WTC11 (cell line): ENCODE data around the gene TCF20. TPM values are rescaled to one million over a fixed set of nuclear protein-coding genes. Genes with fewer than 3 reads are reported as not detected.

Experiments used
- ATAC-seq: fragments of 200-7000 bp; cut with Tn5 transposase; 2 replicates; pipeline ENCODE4 v1.10.0; 2021; ENCODE audit warnings: mild to moderate bottlenecking, moderate library complexity
- CTCF ChIA-PET: fragments of 300-600 bp; sonication (Branson Sonifier 250); formaldehyde crosslinking; loops from one replicate; lab custom pipeline; 2021; ENCODE audit warnings: antibody characterized with exemption; lab: Charles Lee
- POLR2A ChIA-PET: fragments of 350-600 bp; sonication (Branson Sonifier 250); formaldehyde crosslinking; loops from one replicate; lab custom pipeline; 2021; ENCODE audit warnings: antibody characterized with exemption; lab: Charles Lee
- DNase-seq: peaks from one replicate; pipeline ENCODE4 v3.0.0; 2021; ENCODE audit warnings: low spot score
- H3K27ac Mint-ChIP-seq: 2 replicates; pipeline ENCODE4 v1.8.0; 2021; ENCODE audit warnings: mixed read lengths
- H3K27me3 Mint-ChIP-seq: 2 replicates; pipeline ENCODE4 v1.8.0; 2021; ENCODE audit warnings: low read depth, mild to moderate bottlenecking, moderate library complexity, mixed read lengths
- H3K36me3 Mint-ChIP-seq: 2 replicates; pipeline ENCODE4 v1.8.0; 2021; ENCODE audit warnings: mixed read lengths
- H3K4me1 Mint-ChIP-seq: 2 replicates; pipeline ENCODE4 v1.8.0; 2022; ENCODE audit warnings: mixed read lengths
- H3K4me3 Mint-ChIP-seq: 2 replicates; pipeline ENCODE4 v1.8.0; 2021; ENCODE audit warnings: mild to moderate bottlenecking, moderate library complexity, mixed read lengths
- H3K9me3 Mint-ChIP-seq: 2 replicates; pipeline ENCODE4 v1.8.0; 2021; ENCODE audit warnings: mixed read lengths
- ATF1 ChIP-seq: sonication (generic); formaldehyde crosslinking; IDR thresholded peaks from 2 replicates; pipeline ENCODE4 v1.8.1; 2023; ENCODE audit warnings: mild to moderate bottlenecking, moderate library complexity, missing genetic modification reagents
- CBFB ChIP-seq: sonication (generic); formaldehyde crosslinking; IDR thresholded peaks from 2 replicates; pipeline ENCODE4 v1.8.1; 2022; ENCODE audit warnings: mild to moderate bottlenecking, low read depth, missing genetic modification reagents
- ESRRA ChIP-seq: sonication (generic); formaldehyde crosslinking; IDR thresholded peaks from 2 replicates; pipeline ENCODE4 v1.8.1; 2022; ENCODE audit warnings: mild to moderate bottlenecking, missing genetic modification reagents, borderline replicate concordance
- FOXK1 ChIP-seq: sonication (generic); formaldehyde crosslinking; IDR thresholded peaks from 2 replicates; pipeline ENCODE4 v1.8.0; 2022; ENCODE audit warnings: mild to moderate bottlenecking, moderate library complexity, missing genetic modification reagents
- GRHL2 ChIP-seq: fragments of 250-450 bp; sonication (Bioruptor Pico); IDR thresholded peaks from 2 replicates; pipeline ENCODE4 v1.8.0; 2022; ENCODE audit warnings: mild to moderate bottlenecking, moderate library complexity; ENCODE audit not compliant: insufficient replicate concordance, severe bottlenecking
- NFE2L1 ChIP-seq: sonication (generic); formaldehyde crosslinking; IDR thresholded peaks from 2 replicates; pipeline ENCODE4 v1.8.1; 2023; ENCODE audit warnings: missing genetic modification reagents
- NR1H2 ChIP-seq: sonication (generic); formaldehyde crosslinking; IDR thresholded peaks from 2 replicates; pipeline ENCODE4 v1.9.0; 2021; ENCODE audit warnings: mild to moderate bottlenecking, moderate library complexity, missing genetic modification reagents
- SOX15 ChIP-seq: fragments of 250-450 bp; sonication (Bioruptor Pico); IDR thresholded peaks from 2 replicates; pipeline ENCODE4 v1.9.0; 2021; ENCODE audit warnings: mild to moderate bottlenecking
- TEAD1 ChIP-seq: sonication (generic); formaldehyde crosslinking; IDR thresholded peaks from 2 replicates; pipeline ENCODE4 v1.8.0; 2022; ENCODE audit warnings: mild to moderate bottlenecking, missing genetic modification reagents
- TEAD4 ChIP-seq: sonication (generic); formaldehyde crosslinking; IDR thresholded peaks from 2 replicates; pipeline ENCODE4 v1.8.0; 2022; ENCODE audit warnings: mild to moderate bottlenecking, missing genetic modification reagents
- ZNF219 ChIP-seq: sonication (generic); formaldehyde crosslinking; IDR thresholded peaks from 2 replicates; pipeline ENCODE4 v1.8.0; 2023; ENCODE audit warnings: missing genetic modification reagents, mild to moderate bottlenecking, borderline replicate concordance
- ZNF423 ChIP-seq: fragments of 250-450 bp; sonication (Bioruptor Pico); IDR thresholded peaks from 2 replicates; pipeline ENCODE4 v2.1.2; 2022; ENCODE audit warnings: mild to moderate bottlenecking, moderate library complexity
- total RNA-seq: library from RNA; stranded (reverse); gene quantifications from 3 replicates; pipeline ENCODE4 v1.2.3, GENCODE V29; 2021
- TF ChIP-seq, protein P1 (sequence below): sonication (generic); formaldehyde crosslinking; IDR thresholded peaks from 2 replicates; pipeline ENCODE4 v1.8.1; 2023; ENCODE audit warnings: mild to moderate bottlenecking, missing genetic modification reagents, moderate library complexity
- TF ChIP-seq, protein P2 (sequence below): sonication (generic); formaldehyde crosslinking; IDR thresholded peaks from 2 replicates; pipeline ENCODE4 v1.8.1; 2022; ENCODE audit warnings: low read depth, missing genetic modification reagents, borderline replicate concordance
- TF ChIP-seq, protein P3 (sequence below): sonication (generic); formaldehyde crosslinking; conservative IDR thresholded peaks from 2 replicates; pipeline ENCODE4 v1.8.1; 2023; ENCODE audit warnings: mild to moderate bottlenecking, low read depth, missing genetic modification reagents, moderate library complexity
- TF ChIP-seq, protein P4 (sequence below): sonication (generic); formaldehyde crosslinking; IDR thresholded peaks from 2 replicates; pipeline ENCODE4 v1.8.0; 2022; ENCODE audit warnings: missing genetic modification reagents
- TF ChIP-seq, protein P5 (sequence below): sonication (generic); formaldehyde crosslinking; IDR thresholded peaks from 2 replicates; pipeline ENCODE4 v1.8.0; 2023; ENCODE audit warnings: mild to moderate bottlenecking, missing genetic modification reagents

Gene TCF20
- total RNA-seq, 1 experiment from 2014 or later = 77.0 TPM

DNA sequence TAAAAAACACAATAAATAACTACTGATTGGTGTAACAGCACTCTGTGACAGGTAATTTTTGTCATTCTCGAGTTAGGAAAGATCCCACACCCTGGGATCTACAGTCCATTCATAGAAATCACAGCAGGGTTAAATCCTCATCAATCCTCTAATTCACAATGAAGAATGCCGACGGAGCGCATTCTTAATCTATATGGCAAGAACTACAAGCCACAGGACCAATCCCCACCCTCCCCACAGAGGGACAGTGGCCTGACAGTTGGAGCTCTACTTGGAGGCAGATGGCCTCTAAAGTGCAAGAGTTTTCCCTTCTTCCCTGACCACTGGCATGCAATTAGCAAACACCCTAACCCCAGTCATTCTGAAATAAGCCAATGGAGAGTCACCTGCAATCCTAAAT, 34.2 kb downstream of the TCF20 start:
- Mint-ChIP-seq H3K27ac (no peak overlapping the region), H3K9me3 (peaks cover 21% of the 10 kb centered on the region), H3K27me3 (no peaks in the 10 kb centered on the region), H3K4me3 (no peak overlapping the region), H3K36me3 (peaks cover 25% of the 10 kb centered on the region), H3K4me1 (peaks cover 28% of the 10 kb centered on the region)
- POLR2A ChIA-PET = no interaction called here
- CTCF ChIA-PET = no interaction called here
- DNase-seq (no peak), ATAC-seq (peak; percentile 22; the same call in 1 of the 2 replicates)
- TF ChIP-seq TEAD1 = no peak
- TF ChIP-seq, protein P1, sequence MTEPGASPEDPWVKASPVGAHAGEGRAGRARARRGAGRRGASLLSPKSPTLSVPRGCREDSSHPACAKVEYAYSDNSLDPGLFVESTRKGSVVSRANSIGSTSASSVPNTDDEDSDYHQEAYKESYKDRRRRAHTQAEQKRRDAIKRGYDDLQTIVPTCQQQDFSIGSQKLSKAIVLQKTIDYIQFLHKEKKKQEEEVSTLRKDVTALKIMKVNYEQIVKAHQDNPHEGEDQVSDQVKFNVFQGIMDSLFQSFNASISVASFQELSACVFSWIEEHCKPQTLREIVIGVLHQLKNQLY (CRISPR knock-in tag) = no peak
- TF ChIP-seq ATF1 = no peak

DNA sequence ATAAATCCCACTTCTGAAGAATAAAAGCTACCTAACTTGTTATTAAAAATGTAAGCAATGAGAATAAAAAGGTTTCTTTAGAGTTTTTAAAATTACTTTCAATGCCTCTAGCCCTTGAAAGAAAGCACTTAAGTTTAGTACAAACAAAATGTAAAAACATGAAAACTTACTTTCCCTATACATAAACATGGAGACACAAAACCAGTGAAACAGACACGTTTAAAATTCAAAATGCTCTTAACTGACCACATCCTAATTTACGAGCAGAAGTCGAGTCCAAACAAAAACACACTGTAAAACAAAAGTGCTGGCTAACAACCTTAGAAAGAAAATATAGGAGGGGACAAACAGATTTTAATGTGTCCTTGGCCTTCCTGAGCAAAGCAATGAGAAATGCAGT, 36.6 kb downstream of the TCF20 start:
- Mint-ChIP-seq H3K36me3 (peaks cover 24% of the 10 kb centered on the region), H3K4me1 (peaks cover 36% of the 10 kb centered on the region), H3K27ac (peak overlapping the region; percentile 43; the same call in 1 of the 2 replicates)

DNA sequence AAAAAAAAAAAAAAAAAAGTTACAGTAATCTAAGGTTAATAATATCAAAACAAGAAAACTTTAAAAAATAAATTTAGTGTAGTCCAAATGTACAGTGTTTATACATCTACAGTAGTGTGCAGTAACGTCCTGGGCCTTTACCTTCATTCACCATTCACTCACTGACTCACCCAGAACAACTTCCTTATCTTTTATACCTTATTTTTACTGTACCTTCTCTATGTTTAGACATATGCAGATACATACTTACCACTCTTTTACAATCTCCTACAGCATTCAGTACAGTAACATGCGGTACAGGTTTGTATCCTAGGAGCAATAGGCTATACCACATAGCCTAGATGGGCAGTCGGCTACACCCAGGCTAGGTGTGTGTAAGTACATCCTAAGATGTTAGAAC, 38.5 kb downstream of the TCF20 start:
- no peak for DNase-seq
- Mint-ChIP-seq H3K27me3 (no peaks in the 10 kb centered on the region), H3K36me3 (peaks cover 4% of the 10 kb centered on the region), H3K4me3 (no peak overlapping the region), H3K27ac (peak overlapping the region; percentile 16; the same call in 1 of the 2 replicates), H3K9me3 (peaks cover 4% of the 10 kb centered on the region), H3K4me1 (peaks cover 35% of the 10 kb centered on the region)
- CTCF ChIA-PET = no interaction called here
- POLR2A ChIA-PET = no interaction called here
- no peak for ATAC-seq
- TF ChIP-seq, protein P2, sequence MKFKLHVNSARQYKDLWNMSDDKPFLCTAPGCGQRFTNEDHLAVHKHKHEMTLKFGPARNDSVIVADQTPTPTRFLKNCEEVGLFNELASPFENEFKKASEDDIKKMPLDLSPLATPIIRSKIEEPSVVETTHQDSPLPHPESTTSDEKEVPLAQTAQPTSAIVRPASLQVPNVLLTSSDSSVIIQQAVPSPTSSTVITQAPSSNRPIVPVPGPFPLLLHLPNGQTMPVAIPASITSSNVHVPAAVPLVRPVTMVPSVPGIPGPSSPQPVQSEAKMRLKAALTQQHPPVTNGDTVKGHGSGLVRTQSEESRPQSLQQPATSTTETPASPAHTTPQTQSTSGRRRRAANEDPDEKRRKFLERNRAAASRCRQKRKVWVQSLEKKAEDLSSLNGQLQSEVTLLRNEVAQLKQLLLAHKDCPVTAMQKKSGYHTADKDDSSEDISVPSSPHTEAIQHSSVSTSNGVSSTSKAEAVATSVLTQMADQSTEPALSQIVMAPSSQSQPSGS (CRISPR knock-in tag) = no peak
- TF ChIP-seq ZNF219 (no peak), NFE2L1 (no peak), NR1H2 (CRISPR knock-in tag) (no peak), SOX15 (CRISPR knock-in tag) (no peak), ATF1 (no peak), TEAD1 (no peak), CBFB (no peak), FOXK1 (CRISPR knock-in tag) (no peak)
- TF ChIP-seq, protein P3, sequence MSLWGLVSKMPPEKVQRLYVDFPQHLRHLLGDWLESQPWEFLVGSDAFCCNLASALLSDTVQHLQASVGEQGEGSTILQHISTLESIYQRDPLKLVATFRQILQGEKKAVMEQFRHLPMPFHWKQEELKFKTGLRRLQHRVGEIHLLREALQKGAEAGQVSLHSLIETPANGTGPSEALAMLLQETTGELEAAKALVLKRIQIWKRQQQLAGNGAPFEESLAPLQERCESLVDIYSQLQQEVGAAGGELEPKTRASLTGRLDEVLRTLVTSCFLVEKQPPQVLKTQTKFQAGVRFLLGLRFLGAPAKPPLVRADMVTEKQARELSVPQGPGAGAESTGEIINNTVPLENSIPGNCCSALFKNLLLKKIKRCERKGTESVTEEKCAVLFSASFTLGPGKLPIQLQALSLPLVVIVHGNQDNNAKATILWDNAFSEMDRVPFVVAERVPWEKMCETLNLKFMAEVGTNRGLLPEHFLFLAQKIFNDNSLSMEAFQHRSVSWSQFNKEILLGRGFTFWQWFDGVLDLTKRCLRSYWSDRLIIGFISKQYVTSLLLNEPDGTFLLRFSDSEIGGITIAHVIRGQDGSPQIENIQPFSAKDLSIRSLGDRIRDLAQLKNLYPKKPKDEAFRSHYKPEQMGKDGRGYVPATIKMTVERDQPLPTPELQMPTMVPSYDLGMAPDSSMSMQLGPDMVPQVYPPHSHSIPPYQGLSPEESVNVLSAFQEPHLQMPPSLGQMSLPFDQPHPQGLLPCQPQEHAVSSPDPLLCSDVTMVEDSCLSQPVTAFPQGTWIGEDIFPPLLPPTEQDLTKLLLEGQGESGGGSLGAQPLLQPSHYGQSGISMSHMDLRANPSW (CRISPR knock-in tag) = no peak
- TF ChIP-seq, protein P4, sequence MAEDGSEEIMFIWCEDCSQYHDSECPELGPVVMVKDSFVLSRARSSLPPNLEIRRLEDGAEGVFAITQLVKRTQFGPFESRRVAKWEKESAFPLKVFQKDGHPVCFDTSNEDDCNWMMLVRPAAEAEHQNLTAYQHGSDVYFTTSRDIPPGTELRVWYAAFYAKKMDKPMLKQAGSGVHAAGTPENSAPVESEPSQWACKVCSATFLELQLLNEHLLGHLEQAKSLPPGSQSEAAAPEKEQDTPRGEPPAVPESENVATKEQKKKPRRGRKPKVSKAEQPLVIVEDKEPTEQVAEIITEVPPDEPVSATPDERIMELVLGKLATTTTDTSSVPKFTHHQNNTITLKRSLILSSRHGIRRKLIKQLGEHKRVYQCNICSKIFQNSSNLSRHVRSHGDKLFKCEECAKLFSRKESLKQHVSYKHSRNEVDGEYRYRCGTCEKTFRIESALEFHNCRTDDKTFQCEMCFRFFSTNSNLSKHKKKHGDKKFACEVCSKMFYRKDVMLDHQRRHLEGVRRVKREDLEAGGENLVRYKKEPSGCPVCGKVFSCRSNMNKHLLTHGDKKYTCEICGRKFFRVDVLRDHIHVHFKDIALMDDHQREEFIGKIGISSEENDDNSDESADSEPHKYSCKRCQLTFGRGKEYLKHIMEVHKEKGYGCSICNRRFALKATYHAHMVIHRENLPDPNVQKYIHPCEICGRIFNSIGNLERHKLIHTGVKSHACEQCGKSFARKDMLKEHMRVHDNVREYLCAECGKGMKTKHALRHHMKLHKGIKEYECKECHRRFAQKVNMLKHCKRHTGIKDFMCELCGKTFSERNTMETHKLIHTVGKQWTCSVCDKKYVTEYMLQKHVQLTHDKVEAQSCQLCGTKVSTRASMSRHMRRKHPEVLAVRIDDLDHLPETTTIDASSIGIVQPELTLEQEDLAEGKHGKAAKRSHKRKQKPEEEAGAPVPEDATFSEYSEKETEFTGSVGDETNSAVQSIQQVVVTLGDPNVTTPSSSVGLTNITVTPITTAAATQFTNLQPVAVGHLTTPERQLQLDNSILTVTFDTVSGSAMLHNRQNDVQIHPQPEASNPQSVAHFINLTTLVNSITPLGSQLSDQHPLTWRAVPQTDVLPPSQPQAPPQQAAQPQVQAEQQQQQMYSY (CRISPR knock-in tag) = no peak

More for the DNA sequence above, 36.6 kb downstream of the TCF20 start:
- ATAC-seq (no peak), DNase-seq (no peak)
- ChIA-PET POLR2A (no interaction called here), CTCF (no interaction called here)
- no peaks in the 10 kb centered on the region for H3K27me3 Mint-ChIP-seq
- TF ChIP-seq ESRRA (CRISPR knock-in tag) (no peak), ZNF219 (no peak), GRHL2 (CRISPR knock-in tag) (no peak), TEAD4 (CRISPR knock-in tag) (no peak), ZNF423 (no peak)
- TF ChIP-seq, protein P5, sequence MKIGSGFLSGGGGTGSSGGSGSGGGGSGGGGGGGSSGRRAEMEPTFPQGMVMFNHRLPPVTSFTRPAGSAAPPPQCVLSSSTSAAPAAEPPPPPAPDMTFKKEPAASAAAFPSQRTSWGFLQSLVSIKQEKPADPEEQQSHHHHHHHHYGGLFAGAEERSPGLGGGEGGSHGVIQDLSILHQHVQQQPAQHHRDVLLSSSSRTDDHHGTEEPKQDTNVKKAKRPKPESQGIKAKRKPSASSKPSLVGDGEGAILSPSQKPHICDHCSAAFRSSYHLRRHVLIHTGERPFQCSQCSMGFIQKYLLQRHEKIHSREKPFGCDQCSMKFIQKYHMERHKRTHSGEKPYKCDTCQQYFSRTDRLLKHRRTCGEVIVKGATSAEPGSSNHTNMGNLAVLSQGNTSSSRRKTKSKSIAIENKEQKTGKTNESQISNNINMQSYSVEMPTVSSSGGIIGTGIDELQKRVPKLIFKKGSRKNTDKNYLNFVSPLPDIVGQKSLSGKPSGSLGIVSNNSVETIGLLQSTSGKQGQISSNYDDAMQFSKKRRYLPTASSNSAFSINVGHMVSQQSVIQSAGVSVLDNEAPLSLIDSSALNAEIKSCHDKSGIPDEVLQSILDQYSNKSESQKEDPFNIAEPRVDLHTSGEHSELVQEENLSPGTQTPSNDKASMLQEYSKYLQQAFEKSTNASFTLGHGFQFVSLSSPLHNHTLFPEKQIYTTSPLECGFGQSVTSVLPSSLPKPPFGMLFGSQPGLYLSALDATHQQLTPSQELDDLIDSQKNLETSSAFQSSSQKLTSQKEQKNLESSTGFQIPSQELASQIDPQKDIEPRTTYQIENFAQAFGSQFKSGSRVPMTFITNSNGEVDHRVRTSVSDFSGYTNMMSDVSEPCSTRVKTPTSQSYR (CRISPR knock-in tag) = no peak
- peaks cover 21% of the 10 kb centered on the region for H3K9me3 Mint-ChIP-seq
- H3K4me3 Mint-ChIP-seq = no peak overlapping the region
